Mucosa of stomach (tissue), 1 donor: ENCODE measurements around the gene PALD1.

Experiments
- H3K27me3 ChIP-seq: one replicate; pipeline ENCODE4 v1.7.0; 2013; ENCODE audit warnings: mild to moderate bottlenecking, low read length; ENCODE audit not compliant: control insufficient read depth, insufficient read depth
- H3K36me3 ChIP-seq: one replicate; pipeline ENCODE4 v1.7.0; 2013; ENCODE audit warnings: low read length; ENCODE audit not compliant: control insufficient read depth, insufficient read depth
- H3K4me1 ChIP-seq: one replicate; pipeline ENCODE4 v1.7.0; 2013; ENCODE audit warnings: mild to moderate bottlenecking, low read length; ENCODE audit not compliant: control insufficient read depth, insufficient read depth
- H3K4me3 ChIP-seq: one replicate; pipeline ENCODE4 v1.7.0; 2013; ENCODE audit warnings: low read length
- H3K9ac ChIP-seq: one replicate; pipeline ENCODE4 v1.7.0; 2013; ENCODE audit warnings: mild to moderate bottlenecking, low read length, moderate library complexity
- H3K9me3 ChIP-seq: one replicate; pipeline ENCODE4 v1.7.0; 2013; ENCODE audit warnings: mild to moderate bottlenecking, low read length, moderate library complexity; ENCODE audit not compliant: control insufficient read depth
- donor health status: Pancreatic carcinoma.

The PALD1 gene

DNA sequence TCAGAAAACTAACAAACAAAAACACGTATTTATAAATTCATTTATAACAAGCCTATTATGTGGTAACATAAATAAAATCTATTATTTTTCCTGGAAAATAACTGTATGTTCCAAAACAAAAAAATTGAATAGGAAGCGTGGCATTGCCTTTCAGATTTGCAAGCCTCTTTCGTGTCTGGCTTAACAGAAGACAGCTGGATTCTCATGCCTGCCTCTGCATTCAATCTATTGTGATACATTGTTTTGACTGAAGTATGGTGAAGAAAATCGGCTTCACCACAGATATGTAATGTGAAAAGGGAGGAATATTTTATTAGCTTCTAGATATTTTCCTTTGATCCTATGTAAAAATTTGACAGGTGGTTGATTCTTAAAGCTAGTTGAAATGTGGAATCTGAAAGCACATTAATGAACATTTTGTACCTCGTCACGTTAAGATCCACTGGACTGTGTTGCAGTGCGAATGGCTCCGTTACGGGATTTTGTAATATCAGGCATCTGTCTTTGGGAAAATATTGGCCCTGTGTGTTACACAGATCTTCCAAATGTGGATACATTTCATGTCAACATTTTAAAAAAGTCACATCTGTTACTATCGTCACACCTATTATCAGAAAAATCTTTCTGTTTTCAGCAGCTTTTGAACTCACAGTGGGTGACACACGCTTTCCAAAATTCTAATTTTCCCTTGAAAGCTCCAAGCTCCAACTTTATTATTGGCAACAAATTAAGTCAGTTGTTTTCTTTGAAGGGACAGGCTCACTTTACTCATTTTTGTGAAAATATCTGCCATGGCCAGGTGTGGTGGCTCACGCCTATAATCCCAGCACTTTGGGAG is 26.2 kb downstream of the PALD1 start:
- no peak overlapping the region for H3K4me3 ChIP-seq
- no peak overlapping the region for H3K9ac ChIP-seq
- no peaks in the 10 kb centered on the region for H3K36me3 ChIP-seq
- no peaks in the 10 kb centered on the region for H3K9me3 ChIP-seq
- peaks cover 5% of the 10 kb centered on the region for H3K4me1 ChIP-seq
- H3K27me3 ChIP-seq: no peaks in the 10 kb centered on the region

DNA sequence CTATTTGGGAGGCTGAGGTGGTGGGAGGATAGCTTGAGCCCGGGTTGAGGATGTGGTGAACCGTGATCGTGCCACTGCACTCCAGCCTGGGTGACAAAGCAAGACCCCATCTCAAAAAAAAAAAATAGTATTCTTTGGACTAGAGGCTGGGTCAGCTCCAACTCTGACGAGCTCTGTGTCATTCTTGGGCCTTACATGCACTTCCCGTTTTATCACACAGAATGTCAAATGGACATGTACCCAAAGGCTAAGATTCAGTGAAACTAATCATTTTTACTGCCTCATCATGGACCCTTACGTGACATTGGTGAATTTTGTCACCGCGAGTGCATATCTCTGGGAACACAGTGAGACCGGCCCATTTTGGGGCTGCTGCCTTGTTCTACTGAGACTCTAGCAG is 27.3 kb downstream of the PALD1 start:
- Histone ChIP-seq H3K9ac (no peak overlapping the region), H3K4me1 (peaks cover 4% of the 10 kb centered on the region), H3K4me3 (no peak overlapping the region)

DNA sequence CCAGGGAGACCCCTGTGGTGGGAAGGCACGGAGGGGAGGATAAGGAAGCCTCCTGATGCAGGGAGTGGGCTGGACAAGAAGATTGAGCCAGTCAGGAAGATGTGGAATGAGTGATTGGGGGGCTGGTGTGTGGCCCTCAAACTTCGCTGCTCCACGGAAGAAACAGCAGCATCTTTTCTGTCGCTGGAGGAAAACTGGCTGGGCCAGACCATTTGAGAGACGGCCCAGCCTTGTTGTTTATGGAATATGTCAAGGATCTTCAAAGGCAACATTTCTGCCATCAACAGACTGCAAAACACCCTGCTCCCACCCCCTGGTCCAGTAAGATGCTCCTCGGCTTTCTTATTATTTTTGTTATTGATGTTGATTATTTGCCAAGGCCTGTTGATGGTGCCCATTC is 29.4 kb downstream of the PALD1 start:
- Histone ChIP-seq H3K4me1 (peaks cover 10% of the 10 kb centered on the region), H3K4me3 (no peak overlapping the region), H3K36me3 (no peaks in the 10 kb centered on the region), H3K27me3 (no peaks in the 10 kb centered on the region), H3K9ac (no peak overlapping the region), H3K9me3 (no peaks in the 10 kb centered on the region)

More for the DNA sequence above, 27.3 kb downstream of the PALD1 start:
- H3K36me3 ChIP-seq: no peaks in the 10 kb centered on the region
- no peaks in the 10 kb centered on the region for H3K9me3 ChIP-seq
- H3K27me3 ChIP-seq: no peaks in the 10 kb centered on the region

DNA sequence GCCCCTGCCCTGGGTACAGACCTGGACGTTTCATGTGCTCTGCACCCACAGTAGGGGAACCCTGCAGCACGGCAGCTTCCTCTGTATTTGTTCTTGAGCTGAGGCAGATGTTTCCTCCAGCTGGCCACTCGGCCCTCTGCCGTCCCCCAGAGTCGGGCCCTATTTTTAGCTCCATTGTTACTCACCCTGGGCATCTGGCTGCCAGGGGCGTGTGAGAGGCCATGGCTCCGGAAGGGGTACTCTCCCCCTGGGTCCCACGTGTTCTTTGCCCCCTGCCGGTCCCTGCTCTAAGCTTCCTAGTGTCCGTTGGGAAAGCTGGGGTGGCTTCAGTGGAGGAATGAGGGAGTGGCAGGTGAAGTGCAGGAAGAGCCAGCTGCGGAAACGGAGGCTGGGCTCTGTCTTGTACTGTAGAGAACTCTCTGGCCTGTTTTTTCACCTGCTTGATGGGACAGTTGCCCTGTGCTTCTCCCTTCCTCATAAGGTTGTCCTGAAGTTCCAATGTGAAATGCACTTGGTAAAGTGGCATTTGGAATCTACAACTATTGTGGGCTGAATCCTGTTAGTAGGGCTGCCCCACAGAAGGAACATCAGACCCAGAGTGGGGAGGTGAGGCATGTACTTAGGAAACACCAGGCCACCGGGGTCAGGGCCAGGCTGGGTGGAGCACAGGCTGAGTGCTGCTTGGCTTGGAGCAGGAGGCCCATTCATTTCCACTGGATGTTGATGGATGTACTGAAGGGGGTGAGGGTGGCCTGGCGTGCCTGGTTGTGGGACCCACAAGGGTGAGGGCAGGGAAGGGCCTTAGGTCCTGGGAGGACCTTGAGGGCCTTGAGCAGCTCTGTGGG is 30.6 kb downstream of the PALD1 start:
- H3K36me3 ChIP-seq: no peaks in the 10 kb centered on the region
- H3K4me3 ChIP-seq: no peak overlapping the region
- peaks cover 10% of the 10 kb centered on the region for H3K4me1 ChIP-seq
- H3K27me3 ChIP-seq: no peaks in the 10 kb centered on the region
- no peaks in the 10 kb centered on the region for H3K9me3 ChIP-seq
- no peak overlapping the region for H3K9ac ChIP-seq

DNA sequence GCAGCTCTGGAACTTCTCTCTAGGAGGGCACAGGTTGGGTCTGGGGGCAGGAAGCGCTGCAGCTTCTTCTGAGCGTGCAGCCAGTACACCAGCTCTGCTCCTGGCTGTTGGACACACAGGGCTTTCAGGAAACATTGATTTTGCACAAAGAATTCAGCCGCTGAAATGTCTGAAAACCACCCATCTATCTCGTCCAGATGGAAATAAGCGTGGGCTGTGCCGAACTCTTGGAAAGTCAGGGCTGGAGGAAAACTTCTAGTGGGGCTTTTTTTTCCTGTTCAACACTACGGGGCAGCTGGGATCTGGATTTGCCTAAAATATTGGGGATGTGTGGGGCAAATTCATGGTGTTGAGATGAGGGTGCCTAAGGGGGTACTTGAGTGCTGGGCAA is 31.2 kb downstream of the PALD1 start:
- Histone ChIP-seq H3K9me3 (no peaks in the 10 kb centered on the region), H3K36me3 (no peaks in the 10 kb centered on the region), H3K9ac (no peak overlapping the region), H3K27me3 (no peaks in the 10 kb centered on the region), H3K4me3 (no peak overlapping the region), H3K4me1 (peaks cover 10% of the 10 kb centered on the region)

DNA sequence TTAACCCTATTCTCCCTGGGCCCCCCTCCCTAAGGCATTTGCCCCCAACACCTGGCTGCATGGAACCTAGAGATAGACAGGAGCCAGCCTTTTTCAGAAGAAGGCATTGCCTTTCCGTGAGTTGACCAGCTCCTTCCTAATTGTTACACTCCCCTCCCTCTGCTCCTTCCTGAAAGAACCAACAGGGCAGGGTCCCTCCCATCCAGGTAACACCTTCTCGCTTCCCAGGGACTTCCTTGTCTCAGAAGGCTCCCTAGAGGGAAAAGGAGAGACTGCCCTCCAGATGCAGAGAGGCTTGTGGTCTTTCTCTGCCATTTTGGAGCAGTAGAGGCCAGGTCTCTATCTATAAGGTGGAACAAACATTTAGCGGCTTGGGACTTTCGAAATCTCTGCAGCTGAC is 31.9 kb downstream of the PALD1 start:
- no peaks in the 10 kb centered on the region for H3K9me3 ChIP-seq

DNA sequence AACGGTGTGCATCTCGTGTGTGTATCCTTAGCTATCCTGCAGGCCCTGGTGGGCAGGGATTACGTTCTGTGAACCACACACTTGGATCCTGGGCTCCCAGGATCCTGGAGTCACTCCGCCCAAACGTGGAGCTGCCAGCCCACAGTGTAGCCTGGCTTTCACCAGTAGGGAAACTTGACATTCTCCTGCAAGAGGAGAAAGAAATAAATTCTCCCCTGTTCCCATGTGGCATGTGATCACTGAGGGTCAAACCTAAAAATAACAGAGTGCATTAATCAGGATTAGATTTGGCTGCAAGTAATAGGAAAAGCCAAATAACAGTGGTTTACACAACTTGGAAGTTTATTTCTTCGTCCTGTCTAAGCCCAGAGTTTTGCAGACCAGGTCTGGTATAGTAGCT is 32.3 kb downstream of the PALD1 start:
- Histone ChIP-seq H3K4me3 (no peak overlapping the region), H3K36me3 (no peaks in the 10 kb centered on the region), H3K9me3 (no peaks in the 10 kb centered on the region), H3K9ac (no peak overlapping the region), H3K27me3 (no peaks in the 10 kb centered on the region), H3K4me1 (peaks cover 14% of the 10 kb centered on the region)

More for the DNA sequence above, 31.9 kb downstream of the PALD1 start:
- Histone ChIP-seq H3K4me3 (no peak overlapping the region), H3K4me1 (peaks cover 14% of the 10 kb centered on the region), H3K36me3 (no peaks in the 10 kb centered on the region), H3K9ac (no peak overlapping the region), H3K27me3 (no peaks in the 10 kb centered on the region)

DNA sequence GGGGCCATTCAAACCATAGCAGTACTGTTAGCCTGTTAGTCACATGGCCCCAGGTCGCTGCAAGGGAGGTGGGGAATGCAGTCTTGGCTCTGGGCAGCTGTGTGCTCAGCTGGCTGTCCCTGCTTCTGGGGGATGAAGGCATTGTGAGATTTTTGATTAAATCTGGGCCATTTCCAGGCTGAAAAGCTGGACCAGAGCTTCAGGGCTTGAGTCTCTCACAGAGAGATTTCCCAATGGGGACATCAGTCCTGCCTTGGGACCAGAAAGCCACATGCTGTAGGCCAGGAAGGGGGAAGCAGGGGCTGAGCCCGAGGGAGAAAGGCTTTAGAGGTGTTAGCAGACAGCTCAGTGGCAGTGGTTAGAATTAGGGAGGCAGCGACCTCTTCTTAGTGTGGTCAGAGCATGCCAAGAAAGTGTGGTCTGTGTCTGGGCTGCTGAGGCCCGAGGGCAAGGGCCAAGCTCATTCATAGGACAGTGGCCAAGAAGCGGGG is 33.6 kb downstream of the PALD1 start:
- Histone ChIP-seq H3K9ac (no peak overlapping the region), H3K4me3 (no peak overlapping the region), H3K36me3 (no peaks in the 10 kb centered on the region), H3K4me1 (peaks cover 14% of the 10 kb centered on the region), H3K27me3 (no peaks in the 10 kb centered on the region), H3K9me3 (no peaks in the 10 kb centered on the region)

DNA sequence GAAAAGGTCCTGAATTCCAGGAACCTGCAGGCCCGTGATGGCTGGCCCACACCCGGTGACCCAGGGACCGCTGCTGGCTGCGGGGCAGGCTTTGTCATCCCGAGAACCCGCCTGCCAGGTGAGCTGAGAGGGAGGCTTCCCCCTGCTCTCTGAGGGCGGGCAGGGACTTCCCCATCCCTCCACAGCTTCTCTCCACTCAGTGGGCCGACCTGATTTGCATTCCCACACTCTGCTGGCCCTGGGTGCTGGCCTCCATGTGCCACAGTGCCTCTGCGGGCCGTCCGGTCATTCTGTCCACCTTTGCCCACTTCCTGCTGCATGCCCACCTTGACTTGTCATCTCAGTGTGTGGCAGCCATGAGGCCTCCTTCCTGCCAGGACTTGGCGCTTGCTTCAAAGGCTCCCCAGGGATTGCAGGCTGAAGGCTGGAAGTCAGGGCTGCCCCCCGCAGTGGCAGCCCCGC is 35.3 kb downstream of the PALD1 start:
- Histone ChIP-seq H3K9ac (no peak overlapping the region), H3K4me3 (no peak overlapping the region), H3K36me3 (no peaks in the 10 kb centered on the region), H3K9me3 (no peaks in the 10 kb centered on the region), H3K27me3 (no peaks in the 10 kb centered on the region), H3K4me1 (peaks cover 10% of the 10 kb centered on the region)

DNA sequence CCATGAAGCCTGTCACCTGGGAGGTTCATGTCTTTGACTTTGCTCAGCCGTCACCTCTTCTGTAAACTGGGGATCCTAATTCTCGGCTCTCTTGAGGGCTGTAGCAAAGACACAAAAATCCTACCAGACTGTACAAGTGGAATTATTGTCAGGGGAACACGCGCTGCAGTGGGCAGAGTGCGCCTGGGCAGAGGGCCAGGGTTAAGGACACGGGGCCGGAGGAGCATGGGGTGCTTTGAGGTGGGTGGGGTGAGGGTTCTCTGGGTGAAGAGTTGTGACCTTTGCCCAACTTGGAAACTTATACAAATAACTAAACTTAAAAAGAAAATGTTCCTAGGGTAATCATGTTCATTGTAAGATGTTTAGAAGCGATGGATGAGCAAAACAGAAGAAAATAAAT is 36.0 kb downstream of the PALD1 start:
- no peaks in the 10 kb centered on the region for H3K36me3 ChIP-seq
- H3K9ac ChIP-seq: no peak overlapping the region
- no peaks in the 10 kb centered on the region for H3K27me3 ChIP-seq
- peaks cover 10% of the 10 kb centered on the region for H3K4me1 ChIP-seq
- no peaks in the 10 kb centered on the region for H3K9me3 ChIP-seq
- H3K4me3 ChIP-seq: no peak overlapping the region

DNA sequence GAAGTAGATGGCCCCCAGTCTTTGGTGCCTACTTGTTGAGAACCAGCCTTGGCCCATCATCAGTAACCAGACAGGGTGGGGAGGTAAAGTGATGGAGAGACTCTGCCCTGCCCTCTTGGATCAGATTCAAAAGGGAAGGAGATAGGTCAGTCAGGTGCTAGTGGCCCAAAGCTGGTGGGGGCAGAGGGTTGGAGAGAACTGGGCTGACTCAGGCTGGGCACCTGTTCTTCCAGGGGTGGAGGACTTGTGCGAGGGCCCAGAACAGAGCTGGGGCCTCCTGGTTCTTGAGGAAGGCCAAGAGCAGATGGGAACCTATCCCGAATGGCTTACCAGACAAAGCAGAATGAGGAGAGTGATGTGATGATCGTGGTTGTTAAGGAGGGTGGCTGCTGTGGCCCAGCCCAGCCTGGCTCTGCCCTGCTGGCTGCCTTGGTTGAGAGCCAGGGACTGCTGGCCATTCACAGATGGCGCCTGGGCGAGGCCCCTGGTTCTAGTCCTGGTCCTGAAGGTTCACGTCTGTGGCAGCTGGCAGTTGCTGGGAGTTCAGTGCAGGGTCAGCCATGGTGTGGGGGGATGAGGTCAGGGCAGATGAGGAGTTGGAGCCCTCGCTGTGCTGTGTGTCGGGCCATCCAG is 36.6 kb downstream of the PALD1 start:
- Histone ChIP-seq H3K4me1 (peaks cover 10% of the 10 kb centered on the region), H3K9me3 (no peaks in the 10 kb centered on the region), H3K9ac (no peak overlapping the region), H3K36me3 (no peaks in the 10 kb centered on the region), H3K27me3 (no peaks in the 10 kb centered on the region), H3K4me3 (no peak overlapping the region)

DNA sequence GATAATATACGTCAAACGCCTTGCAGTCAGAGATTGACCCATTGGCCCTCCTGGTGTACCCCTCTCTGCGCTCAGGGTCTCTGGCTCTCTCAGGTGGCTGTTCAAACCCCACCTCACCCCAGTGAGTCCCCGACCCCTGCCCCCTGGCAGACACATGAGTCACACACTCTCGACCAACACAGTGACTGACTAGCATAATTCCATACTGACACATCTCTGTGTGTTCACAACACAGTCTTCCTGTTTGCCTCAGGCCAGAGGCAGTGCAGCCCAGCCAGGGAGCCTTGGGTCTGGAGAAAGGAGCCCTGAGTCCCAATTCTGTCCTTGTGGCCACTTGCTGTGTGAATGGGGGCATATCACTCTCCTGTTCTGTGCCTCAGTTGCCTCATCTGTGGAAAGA is 40.1 kb downstream of the PALD1 start:
- Histone ChIP-seq H3K9me3 (no peaks in the 10 kb centered on the region), H3K27me3 (no peaks in the 10 kb centered on the region), H3K36me3 (no peaks in the 10 kb centered on the region), H3K4me1 (peaks cover 4% of the 10 kb centered on the region), H3K9ac (no peak overlapping the region), H3K4me3 (no peak overlapping the region)
